ENCODE measurements around the gene AKAP1.

AKAP1 gene

GRCh38 chr17:57170866-57171265, 85.8 kb downstream of the AKAP1 start:
- no peak for DNase-seq

Data from C1 segment of cervical spinal cord (tissue), 14 donors.